Epithelial cell of prostate (primary cell): ENCODE results near the gene AFG1L.
"Not testable (repeated sequence)": the region's sequence is repeated elsewhere in the genome, so short reads cannot be mapped to it uniquely, and the experiment has no call there.

Source experiments
- DNase-seq: peaks from one replicate; pipeline ENCODE4 v3.0.0-alpha.2; 2011; ENCODE audit warnings: low read depth, low spot score
- H3K27ac ChIP-seq: fragments of 450-650 bp; 2 replicates; pipeline ENCODE4 v1.5.1; 2017; ENCODE audit warnings: mild to moderate bottlenecking

AFG1L gene

GRCh38 chr6:108543175-108543940 lies 248.5 kb downstream of the AFG1L start:
- no peak for DNase-seq
- no peak overlapping the region for H3K27ac ChIP-seq

- H3K27ac ChIP-seq: no peak overlapping the region
- no peak for DNase-seq
Measured at GRCh38 chr6:108544606-108545005, 249.8 kb downstream of the AFG1L start.

GRCh38 chr6:108546079-108547049 lies 251.5 kb downstream of the AFG1L start:
- no peak for DNase-seq
- no peak overlapping the region for H3K27ac ChIP-seq

GRCh38 chr6:108549241-108549640 lies 254.4 kb downstream of the AFG1L start:
- no peak overlapping the region for H3K27ac ChIP-seq
- no peak for DNase-seq

DNA sequence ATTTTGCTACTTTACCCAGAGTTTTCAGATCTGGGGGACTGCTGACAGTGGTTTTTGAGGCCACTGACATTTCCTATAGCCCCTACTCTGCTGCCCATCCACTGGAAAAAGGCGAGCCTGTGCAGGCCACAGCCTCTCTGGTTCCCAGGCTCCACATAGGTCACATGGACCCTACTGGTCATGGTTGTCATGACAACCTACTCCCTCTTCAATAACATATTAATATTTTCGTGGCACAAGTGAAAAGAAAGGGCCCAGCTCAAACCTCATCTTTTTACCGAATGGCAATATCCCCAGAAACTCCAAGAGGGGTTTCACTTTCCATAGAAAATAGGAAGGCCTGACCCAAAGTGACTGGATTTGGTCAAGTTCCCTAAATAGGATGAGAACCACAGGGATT lies 254.9 kb downstream of the AFG1L start:
- no peak for DNase-seq
- H3K27ac ChIP-seq: no peak overlapping the region

GRCh38 chr6:108550256-108550655 lies 255.4 kb downstream of the AFG1L start:
- DNase-seq: no peak
- no peak overlapping the region for H3K27ac ChIP-seq

GRCh38 chr6:108555399-108556052 lies 260.7 kb downstream of the AFG1L start:
- DNase-seq: no peak

GRCh38 chr6:108556250-108556649 lies 261.4 kb downstream of the AFG1L start:
- no peak for DNase-seq
- no peak overlapping the region for H3K27ac ChIP-seq

More at GRCh38 chr6:108555399-108556052, 260.7 kb downstream of the AFG1L start:
- peak overlapping the region; percentile 48 for H3K27ac ChIP-seq

DNA sequence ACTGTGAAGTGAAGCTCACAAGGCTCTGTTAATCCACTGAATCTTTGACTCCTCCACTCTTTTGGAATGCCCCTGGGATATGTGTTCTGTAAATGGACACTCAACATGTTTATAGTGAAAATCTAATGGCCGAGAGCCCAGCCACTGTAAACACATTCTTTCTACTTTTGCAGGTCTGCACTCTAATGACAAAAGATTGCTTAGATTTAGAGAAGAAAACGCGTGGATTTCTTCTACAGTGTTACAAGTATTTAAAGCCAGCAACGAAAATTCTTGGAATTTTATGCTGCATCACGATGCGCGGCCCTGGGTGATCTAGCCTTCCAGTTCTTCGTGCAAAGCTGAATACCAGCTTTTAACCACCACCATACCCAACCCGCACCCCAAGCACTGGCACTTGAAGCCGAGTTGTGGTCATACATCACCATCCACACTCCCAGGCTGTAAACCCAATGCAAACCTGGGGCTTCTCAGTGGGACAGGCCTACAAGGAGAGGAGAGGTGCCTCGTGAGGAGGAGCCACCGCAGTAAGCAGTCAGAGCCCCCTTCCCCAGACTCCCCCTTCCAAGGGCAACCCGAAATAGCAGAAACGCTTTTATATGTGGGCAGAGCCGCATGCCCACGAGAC lies 262.1 kb downstream of the AFG1L start:
- H3K27ac ChIP-seq: no peak overlapping the region
- DNase-seq: no peak

GRCh38 chr6:108557494-108558371 lies 262.9 kb downstream of the AFG1L start:
- DNase-seq: no peak

GRCh38 chr6:108558372-108559096 lies 263.7 kb downstream of the AFG1L start:
- peak; percentile 97 for DNase-seq
- peak overlapping the region; percentile 92 for H3K27ac ChIP-seq

More at GRCh38 chr6:108557494-108558371, 262.9 kb downstream of the AFG1L start:
- peak overlapping the region; percentile 92 for H3K27ac ChIP-seq

- DNase-seq: no peak
- H3K27ac ChIP-seq: peak overlapping the region; percentile 92
Measured at GRCh38 chr6:108559097-108559883, 264.4 kb downstream of the AFG1L start.

GRCh38 chr6:108559884-108560462 lies 265.1 kb downstream of the AFG1L start:
- DNase-seq: no peak
- H3K27ac ChIP-seq: peak overlapping the region; percentile 92

DNA sequence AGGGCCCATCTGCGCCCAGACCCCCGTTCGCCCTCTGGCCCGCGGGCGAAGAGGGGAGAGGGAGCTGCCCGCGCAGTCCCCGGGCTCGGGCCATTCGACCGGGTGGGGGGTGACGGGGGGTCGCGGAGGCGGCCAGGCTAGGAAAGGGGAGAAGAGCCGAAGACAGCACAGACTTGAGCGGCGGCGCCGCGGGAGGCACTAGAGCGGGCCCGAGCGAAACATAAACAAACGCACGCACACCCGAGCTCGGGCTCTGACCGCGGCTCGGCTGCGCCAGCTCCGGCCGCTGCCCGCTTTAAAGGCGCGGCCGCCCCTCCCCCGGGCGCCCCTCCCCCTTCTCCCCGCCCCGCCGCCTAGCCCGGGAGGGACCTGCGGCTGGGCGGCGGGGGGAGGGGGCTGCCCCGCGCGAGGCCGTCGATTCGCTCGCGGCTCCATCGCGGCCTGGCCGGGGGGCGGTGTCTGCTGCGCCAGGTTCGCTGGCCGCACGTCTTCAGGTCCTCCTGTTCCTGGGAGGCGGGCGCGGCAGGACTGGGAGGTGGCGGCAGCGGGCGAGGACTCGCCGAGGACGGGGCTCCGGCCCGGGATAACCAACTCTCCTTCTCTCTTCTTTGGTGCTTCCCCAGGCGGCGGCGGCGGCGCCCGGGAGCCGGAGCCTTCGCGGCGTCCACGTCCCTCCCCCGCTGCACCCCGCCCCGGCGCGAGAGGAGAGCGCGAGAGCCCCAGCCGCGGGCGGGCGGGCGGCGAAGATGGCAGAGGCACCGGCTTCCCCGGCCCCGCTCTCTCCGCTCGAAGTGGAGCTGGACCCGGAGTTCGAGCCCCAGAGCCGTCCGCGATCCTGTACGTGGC lies 265.8 kb downstream of the AFG1L start, which contains the start of gene FOXO3:
TSS of gene FOXO3 (plus strand) at position 455 of the 846 bp plus-strand sequence. CDS start at position 747, 292 bp downstream.
- H3K27ac ChIP-seq: peak within 1 kb of the TSS; percentile 92
- DNase-seq: peak; percentile 62

DNA sequence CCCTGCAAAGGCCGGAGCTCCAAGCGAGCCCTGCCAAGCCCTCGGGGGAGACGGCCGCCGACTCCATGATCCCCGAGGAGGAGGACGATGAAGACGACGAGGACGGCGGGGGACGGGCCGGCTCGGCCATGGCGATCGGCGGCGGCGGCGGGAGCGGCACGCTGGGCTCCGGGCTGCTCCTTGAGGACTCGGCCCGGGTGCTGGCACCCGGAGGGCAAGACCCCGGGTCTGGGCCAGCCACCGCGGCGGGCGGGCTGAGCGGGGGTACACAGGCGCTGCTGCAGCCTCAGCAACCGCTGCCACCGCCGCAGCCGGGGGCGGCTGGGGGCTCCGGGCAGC lies 266.4 kb downstream of the AFG1L start:
- DNase-seq: not testable (repeated sequence)
- peak overlapping the region; percentile 92 for H3K27ac ChIP-seq

DNA sequence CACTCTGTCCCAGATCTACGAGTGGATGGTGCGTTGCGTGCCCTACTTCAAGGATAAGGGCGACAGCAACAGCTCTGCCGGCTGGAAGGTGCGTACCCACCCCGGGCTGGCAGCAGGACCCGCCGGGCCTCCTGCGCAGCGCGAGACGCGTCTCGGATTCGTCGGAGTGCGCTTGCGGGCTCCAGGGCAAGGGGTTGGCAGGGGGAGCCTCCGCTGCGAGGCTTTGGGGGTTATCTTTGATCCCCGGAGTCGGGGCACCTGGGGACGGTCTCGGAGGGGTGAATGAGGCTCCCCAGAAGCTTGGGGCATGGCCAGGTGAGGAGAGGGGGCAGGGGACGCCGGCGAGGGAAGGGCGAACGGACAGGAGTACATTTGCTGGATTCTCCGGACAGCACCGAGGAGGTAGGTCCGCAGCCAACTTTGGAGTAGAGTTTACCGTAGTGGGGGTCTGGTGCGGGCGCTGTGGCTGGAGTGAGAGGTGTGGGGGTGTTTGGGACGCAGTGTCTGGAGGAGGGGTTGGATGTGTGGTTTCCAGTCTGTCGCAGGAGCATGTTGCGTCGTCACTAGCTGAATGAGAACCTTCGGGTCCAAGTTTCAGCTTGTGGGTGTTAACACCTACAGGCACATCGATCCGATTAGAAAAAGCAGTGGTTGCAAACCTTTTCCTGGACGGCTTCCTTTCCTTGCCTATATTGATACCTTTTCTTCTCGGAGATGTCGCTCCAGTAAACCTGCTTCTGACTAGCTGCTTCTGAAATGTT lies 267.1 kb downstream of the AFG1L start:
- peak overlapping the region; percentile 92 for H3K27ac ChIP-seq
- no peak for DNase-seq
